Measurements from ENCODE around the gene MED12. TPM values are rescaled to one million over a fixed set of nuclear protein-coding genes. Genes with fewer than 3 reads are reported as not detected.

Gene MED12
- total and polyA plus RNA-seq, 2 donors (not counting 1 experiment from before 2014, with no cell fraction given), result 6.4 to 33.2 TPM

DNA sequence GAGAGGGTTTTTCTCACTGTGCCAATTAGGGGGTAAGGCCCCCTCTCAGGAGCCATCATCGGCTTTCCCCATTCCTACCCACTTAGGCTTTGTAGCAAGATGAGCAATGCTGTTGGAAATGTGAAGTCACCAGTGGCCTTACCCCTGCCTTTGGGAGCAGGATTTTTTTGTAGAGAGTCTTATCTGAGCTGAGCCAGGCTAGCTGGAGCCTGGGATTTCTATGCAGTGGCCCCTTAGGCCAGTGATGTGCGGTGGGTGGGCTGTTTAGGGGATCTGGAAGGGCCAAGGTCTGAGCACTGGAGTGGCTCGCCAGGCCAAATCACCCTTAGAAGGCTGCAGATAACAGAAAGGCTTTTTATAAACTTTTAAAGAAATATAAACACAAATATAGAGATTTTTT is 16.1 kb upstream of the MED12 start:
- no peaks in the 10 kb centered on the region for H3K4me1 ChIP-seq (ENCODE audit: control insufficient read depth, extremely low read depth, insufficient read depth, low read length)
- no peaks in the 10 kb centered on the region for H3K27me3 ChIP-seq (ENCODE audit: control insufficient read depth, insufficient read depth, low read length)
- no peak overlapping the region for H2AFZ ChIP-seq (ENCODE audit: low read length)
- no peaks in the 10 kb centered on the region for H3K36me3 ChIP-seq (ENCODE audit: control insufficient read depth, insufficient read depth, low read length)
- TF ChIP-seq EZH2 (IDR thresholded peaks at IDR 0.05; ENCODE audit: low read length, missing control alignments), result no peak
- TF ChIP-seq, protein P1, sequence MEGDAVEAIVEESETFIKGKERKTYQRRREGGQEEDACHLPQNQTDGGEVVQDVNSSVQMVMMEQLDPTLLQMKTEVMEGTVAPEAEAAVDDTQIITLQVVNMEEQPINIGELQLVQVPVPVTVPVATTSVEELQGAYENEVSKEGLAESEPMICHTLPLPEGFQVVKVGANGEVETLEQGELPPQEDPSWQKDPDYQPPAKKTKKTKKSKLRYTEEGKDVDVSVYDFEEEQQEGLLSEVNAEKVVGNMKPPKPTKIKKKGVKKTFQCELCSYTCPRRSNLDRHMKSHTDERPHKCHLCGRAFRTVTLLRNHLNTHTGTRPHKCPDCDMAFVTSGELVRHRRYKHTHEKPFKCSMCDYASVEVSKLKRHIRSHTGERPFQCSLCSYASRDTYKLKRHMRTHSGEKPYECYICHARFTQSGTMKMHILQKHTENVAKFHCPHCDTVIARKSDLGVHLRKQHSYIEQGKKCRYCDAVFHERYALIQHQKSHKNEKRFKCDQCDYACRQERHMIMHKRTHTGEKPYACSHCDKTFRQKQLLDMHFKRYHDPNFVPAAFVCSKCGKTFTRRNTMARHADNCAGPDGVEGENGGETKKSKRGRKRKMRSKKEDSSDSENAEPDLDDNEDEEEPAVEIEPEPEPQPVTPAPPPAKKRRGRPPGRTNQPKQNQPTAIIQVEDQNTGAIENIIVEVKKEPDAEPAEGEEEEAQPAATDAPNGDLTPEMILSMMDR (conservative IDR thresholded peaks at IDR 0.05 in 1 of 2, IDR thresholded peaks at IDR 0.05 in 1 of 2; ENCODE audit: low read depth in 1 of 2, low read length in 2 of 2), result no peak
- no peak overlapping the region for H3K9ac ChIP-seq (ENCODE audit: insufficient read depth, low read length)
- no peak overlapping the region for H3K4me2 ChIP-seq (ENCODE audit: extremely low read depth, insufficient read depth, low read length)
- H3K27ac ChIP-seq (ENCODE audit: insufficient read depth, low read length), result no peak overlapping the region
- no peak for DNase-seq (ENCODE audit: low read depth in 2 of 2)
- H3K79me2 ChIP-seq (ENCODE audit: control insufficient read depth, insufficient read depth, low read length), result no peaks in the 10 kb centered on the region
- no peaks in the 10 kb centered on the region for H4K20me1 ChIP-seq (ENCODE audit: control insufficient read depth, extremely low read depth, insufficient read depth, low read length)
- H3K4me3 ChIP-seq (replicated peaks in 1 of 4; ENCODE audit: control extremely low read depth in 1 of 4, insufficient read depth in 1 of 4, low read depth in 3 of 4, low read length in 4 of 4), result no peak overlapping the region
- no peaks in the 10 kb centered on the region for H3K9me3 ChIP-seq (ENCODE audit: control insufficient read depth, insufficient read depth, low read depth, low read length)

DNA sequence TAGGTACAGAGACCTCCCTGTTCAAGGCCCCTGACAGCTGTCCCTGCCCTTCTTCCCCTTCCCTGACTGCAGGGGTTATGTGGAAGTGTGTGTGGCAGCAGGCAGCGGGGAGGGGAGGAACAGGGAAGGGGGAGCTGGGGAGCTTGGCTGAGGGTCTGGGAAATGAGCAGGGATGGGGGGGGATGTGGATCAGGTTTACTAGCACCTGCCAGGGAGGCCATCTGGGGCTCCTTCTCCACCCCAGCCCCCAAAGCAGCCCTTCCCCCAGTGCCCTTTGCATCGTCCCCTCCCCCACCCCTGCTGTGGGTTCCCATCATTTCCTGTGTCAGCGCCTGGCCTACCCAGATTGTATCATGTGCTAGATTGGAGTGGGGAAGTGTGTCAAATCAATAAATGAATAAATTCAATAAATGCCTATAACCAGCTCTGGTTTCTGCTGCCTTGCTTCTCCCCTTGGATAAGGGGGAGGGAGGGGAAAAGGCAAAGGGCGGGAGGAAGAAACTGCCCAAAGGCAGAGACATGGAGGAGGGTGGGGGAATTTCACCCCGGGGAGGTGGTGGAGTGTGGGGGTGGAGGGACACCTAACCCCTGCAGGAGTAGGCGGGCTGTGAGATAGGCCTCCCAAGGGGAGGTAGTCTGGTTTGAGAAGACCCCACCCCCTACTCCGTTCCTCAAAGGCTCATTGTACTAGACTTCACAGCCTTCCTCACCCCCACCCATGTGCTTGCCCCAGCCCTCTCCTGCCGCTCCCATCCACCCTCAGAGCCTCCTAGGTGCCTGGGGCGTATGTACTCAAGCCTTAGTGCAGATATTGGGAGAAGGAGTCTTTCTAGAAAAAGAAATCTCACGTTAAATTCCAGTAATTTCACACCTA is 15.0 kb upstream of the MED12 start:
- no peak overlapping the region for H3K9ac ChIP-seq (ENCODE audit: insufficient read depth, low read length)
- TF ChIP-seq, protein P1 (conservative IDR thresholded peaks at IDR 0.05 in 1 of 2, IDR thresholded peaks at IDR 0.05 in 1 of 2; ENCODE audit: low read depth in 1 of 2, low read length in 2 of 2), result no peak
- no peak for TF ChIP-seq EZH2 (IDR thresholded peaks at IDR 0.05; ENCODE audit: low read length, missing control alignments)
- no peaks in the 10 kb centered on the region for H3K79me2 ChIP-seq (ENCODE audit: control insufficient read depth, insufficient read depth, low read length)
- H3K36me3 ChIP-seq (ENCODE audit: control insufficient read depth, insufficient read depth, low read length), result no peaks in the 10 kb centered on the region
- no peaks in the 10 kb centered on the region for H3K9me3 ChIP-seq (ENCODE audit: control insufficient read depth, insufficient read depth, low read depth, low read length)
- no peak overlapping the region for H3K4me3 ChIP-seq (replicated peaks in 1 of 4; ENCODE audit: control extremely low read depth in 1 of 4, insufficient read depth in 1 of 4, low read depth in 3 of 4, low read length in 4 of 4)
- no peaks in the 10 kb centered on the region for H4K20me1 ChIP-seq (ENCODE audit: control insufficient read depth, extremely low read depth, insufficient read depth, low read length)
- no peak overlapping the region for H3K27ac ChIP-seq (ENCODE audit: insufficient read depth, low read length)
- no peak for DNase-seq (ENCODE audit: low read depth in 2 of 2)
- no peaks in the 10 kb centered on the region for H3K27me3 ChIP-seq (ENCODE audit: control insufficient read depth, insufficient read depth, low read length)
- no peaks in the 10 kb centered on the region for H3K4me1 ChIP-seq (ENCODE audit: control insufficient read depth, extremely low read depth, insufficient read depth, low read length)
- no peak overlapping the region for H3K4me2 ChIP-seq (ENCODE audit: extremely low read depth, insufficient read depth, low read length)
- H2AFZ ChIP-seq (ENCODE audit: low read length), result no peak overlapping the region

DNA sequence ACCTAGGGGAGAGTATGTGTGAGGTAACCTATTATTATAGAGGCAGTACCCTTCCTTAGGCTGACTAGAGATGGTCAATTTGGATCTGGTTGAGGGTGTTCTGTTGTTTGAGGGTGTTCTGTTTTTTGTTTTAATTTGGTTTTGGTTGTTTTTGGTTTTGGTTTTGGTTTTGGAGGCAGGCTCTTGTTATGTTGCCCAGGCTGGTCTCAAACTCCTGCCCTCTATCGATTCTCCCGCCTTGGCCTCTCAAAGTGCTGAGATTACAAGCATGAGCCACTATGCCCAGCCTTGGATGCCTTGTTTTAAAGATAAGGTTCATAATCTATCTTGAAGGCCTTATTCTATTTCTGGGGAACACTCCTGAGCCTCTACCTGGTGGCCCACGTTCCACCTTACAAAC is 12.8 kb upstream of the MED12 start:
- no peaks in the 10 kb centered on the region for H3K9me3 ChIP-seq (ENCODE audit: control insufficient read depth, insufficient read depth, low read depth, low read length)
- no peak for DNase-seq (ENCODE audit: low read depth in 2 of 2)
- H3K79me2 ChIP-seq (ENCODE audit: control insufficient read depth, insufficient read depth, low read length), result no peaks in the 10 kb centered on the region
- H3K4me1 ChIP-seq (ENCODE audit: control insufficient read depth, extremely low read depth, insufficient read depth, low read length), result no peaks in the 10 kb centered on the region
- H3K4me3 ChIP-seq (replicated peaks in 1 of 4; ENCODE audit: control extremely low read depth in 1 of 4, insufficient read depth in 1 of 4, low read depth in 3 of 4, low read length in 4 of 4), result no peak overlapping the region
- H2AFZ ChIP-seq (ENCODE audit: low read length), result no peak overlapping the region
- TF ChIP-seq, protein P1 (conservative IDR thresholded peaks at IDR 0.05 in 1 of 2, IDR thresholded peaks at IDR 0.05 in 1 of 2; ENCODE audit: low read depth in 1 of 2, low read length in 2 of 2), result no peak
- no peak for TF ChIP-seq EZH2 (IDR thresholded peaks at IDR 0.05; ENCODE audit: low read length, missing control alignments)
- no peaks in the 10 kb centered on the region for H3K36me3 ChIP-seq (ENCODE audit: control insufficient read depth, insufficient read depth, low read length)
- H3K27me3 ChIP-seq (ENCODE audit: control insufficient read depth, insufficient read depth, low read length), result peaks cover 1% of the 10 kb centered on the region
- no peaks in the 10 kb centered on the region for H4K20me1 ChIP-seq (ENCODE audit: control insufficient read depth, extremely low read depth, insufficient read depth, low read length)
- no peak overlapping the region for H3K9ac ChIP-seq (ENCODE audit: insufficient read depth, low read length)
- H3K27ac ChIP-seq (ENCODE audit: insufficient read depth, low read length), result no peak overlapping the region
- no peak overlapping the region for H3K4me2 ChIP-seq (ENCODE audit: extremely low read depth, insufficient read depth, low read length)

All from fibroblast of lung (primary cell).